GM18868 (cell line): ENCODE results near the gene ALOX5.
A peak's percentile ranks its signal among the peaks of the same experiment; 100 is the strongest.
"Not testable (repeated sequence)": the region's sequence is repeated elsewhere in the genome, so short reads cannot be mapped to it uniquely, and the experiment has no call there.

Source experiments
- ATAC-seq: cut with Tn5 transposase; IDR thresholded peaks from one replicate; pipeline ENCODE4 v1.9.1; 2021; ENCODE audit warnings: mild to moderate bottlenecking, moderate library complexity; ENCODE audit not compliant: unreplicated experiment

Gene ALOX5

DNA sequence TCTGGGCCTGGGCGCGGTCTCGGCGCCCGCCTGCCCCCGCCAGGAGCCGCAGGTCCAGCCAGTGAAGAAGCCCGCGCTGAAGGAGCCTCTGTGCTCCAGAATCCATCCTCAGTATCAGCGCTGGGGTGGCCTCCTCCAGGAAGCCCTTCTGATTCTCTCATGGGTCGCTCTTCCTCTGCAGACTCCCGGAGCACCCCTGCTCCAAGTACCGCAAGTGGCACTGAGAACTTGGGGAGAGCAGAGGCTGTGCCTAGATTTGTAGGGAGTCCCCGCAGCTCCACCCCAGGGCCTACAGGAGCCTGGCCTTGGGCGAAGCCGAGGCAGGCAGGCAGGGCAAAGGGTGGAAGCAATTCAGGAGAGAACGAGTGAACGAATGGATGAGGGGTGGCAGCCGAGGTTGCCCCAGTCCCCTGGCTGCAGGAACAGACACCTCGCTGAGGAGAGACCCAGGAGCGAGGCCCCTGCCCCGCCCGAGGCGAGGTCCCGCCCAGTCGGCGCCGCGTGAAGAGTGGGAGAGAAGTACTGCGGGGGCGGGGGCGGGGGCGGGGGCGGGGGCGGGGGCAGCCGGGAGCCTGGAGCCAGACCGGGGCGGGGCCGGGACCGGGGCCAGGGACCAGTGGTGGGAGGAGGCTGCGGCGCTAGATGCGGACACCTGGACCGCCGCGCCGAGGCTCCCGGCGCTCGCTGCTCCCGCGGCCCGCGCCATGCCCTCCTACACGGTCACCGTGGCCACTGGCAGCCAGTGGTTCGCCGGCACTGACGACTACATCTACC is at the start of gene ALOX5:
Gene ALOX5 (plus strand): TSS at position 641 of the 774 bp plus-strand sequence. CDS start 64 bp downstream, at position 705.
- ATAC-seq: peak; percentile 57

DNA sequence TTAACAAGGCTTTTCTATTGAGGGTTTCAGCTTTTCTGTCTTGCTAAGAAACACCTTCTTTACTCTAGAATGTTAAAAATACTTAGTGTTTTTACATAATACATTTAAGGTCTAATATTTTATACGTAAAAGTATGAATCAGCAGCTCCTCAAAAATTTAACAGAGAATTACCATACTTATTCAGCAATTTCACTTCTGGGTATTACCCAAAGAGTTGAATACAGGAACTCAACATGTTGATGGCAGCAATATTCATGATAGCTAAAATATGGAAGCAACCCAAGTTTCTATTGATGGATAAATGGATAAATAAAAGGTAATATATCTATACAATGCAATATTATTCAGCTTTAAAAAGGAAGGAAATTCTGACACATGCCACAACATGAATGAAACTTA is 48.9 kb upstream of the ALOX5 start:
- ATAC-seq: no peak

DNA sequence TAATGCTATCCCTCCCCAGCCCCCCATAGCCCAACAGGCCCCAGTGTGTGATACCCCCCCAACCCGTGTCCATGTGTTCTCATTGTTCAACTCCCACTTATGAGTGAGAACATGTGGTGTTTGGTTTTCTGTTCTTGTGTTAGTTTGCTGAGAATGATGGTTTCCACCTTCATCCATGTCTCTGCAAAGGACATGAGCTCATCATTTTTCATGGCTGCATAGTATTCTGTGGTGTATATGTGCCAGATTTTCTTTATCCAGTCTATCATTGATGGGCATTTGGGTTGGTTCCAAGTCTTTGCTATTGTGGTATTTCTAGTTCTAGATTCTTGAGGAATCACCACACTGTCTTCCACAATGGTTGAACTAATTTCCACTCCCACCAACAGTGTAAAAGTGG is 47.2 kb upstream of the ALOX5 start:
- ATAC-seq: not testable (repeated sequence)

DNA sequence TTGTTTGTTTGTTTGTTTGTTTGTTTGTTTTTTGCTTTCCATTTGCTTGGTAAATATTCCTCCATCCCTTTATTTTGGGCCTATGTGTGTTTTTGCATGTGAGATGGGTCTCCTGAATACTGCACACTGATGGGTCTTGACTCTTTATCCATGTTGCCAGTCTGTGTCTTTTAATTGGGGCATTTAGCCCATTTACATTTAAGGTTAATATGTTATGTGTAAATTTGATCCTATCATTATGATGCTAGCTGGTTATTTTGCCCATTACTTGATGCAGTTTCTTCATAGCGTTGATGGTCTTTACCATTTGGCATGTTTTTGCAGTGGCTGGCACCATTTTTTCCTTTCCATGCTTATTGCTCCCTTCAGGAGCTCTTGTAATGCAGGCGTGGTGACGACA is 42.2 kb upstream of the ALOX5 start:
- ATAC-seq: not testable (repeated sequence)

DNA sequence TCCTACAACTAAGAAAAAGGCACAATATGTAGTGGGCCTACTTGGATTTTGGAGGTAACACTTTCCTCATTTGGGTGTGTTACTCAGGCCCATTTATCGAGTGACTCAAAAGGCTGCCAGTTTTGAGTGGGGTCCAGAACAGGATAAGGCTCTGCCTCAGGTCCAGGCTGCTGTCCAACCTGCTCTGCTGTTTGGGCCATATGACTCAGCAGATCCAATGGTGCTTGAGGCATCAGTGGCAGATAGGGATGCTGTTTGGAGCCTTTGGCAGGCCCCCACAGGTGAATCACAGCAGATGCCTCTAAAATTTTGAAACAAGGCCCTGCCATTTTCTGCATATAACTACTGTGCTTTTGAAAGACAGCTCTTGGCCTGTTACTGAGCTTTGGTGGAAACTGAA is 34.1 kb upstream of the ALOX5 start:
- ATAC-seq: no peak

GRCh38 chr10:45340420-45340819 is 33.6 kb upstream of the ALOX5 start:
- ATAC-seq: not testable (repeated sequence)

- not testable (repeated sequence) for ATAC-seq
Measured at GRCh38 chr10:45346652-45347335, 27.2 kb upstream of the ALOX5 start.

- not testable (repeated sequence) for ATAC-seq
Measured at GRCh38 chr10:45347464-45347863, 26.6 kb upstream of the ALOX5 start.

DNA sequence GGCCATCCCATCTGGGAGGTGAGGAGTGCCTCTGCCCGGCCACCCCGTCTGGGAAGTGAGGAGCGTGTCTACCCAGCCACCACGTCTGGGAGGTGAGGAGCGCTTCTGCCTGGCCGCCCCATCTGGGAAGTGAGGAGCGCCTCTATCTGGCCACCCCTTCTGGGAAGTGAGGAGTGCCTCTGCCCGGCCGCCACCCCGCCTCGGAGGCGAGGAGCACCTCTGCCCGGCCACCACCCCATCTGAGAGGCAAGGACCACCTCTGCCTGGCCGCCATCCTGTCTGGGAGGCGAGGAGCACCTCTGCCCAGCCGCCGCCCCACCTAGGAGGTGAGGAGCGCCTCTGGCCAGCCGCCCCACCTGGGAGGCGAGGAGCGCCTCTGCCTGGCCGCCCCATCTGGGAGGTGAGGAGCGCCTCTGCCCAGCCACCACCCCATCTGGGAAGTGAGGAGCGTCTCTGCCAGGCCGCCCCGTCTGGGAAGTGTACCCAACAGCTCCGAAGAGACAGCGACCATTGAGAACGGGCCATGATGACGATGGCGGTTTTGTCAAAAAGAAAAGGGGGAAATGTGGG is 25.7 kb upstream of the ALOX5 start:
- not testable (repeated sequence) for ATAC-seq

DNA sequence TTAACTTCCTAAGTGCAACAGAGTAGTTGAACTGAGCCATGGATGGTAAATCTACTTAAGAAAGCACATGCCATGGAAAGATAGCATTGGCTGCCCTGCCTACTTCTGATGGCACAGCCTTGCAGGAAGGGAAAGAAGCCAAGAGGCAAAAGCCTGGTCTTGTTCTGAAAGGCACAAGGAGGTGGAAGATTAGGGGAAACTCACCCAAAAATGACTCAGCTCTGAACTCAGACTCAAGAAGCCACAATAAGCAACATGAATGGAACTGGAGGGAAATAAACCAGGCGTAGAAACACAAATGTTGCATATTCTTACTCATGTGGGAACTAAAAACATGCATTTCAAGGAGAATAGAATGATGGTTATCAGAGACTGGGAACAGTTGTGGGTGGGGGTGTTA is 20.8 kb upstream of the ALOX5 start:
- peak; percentile 76 for ATAC-seq

DNA sequence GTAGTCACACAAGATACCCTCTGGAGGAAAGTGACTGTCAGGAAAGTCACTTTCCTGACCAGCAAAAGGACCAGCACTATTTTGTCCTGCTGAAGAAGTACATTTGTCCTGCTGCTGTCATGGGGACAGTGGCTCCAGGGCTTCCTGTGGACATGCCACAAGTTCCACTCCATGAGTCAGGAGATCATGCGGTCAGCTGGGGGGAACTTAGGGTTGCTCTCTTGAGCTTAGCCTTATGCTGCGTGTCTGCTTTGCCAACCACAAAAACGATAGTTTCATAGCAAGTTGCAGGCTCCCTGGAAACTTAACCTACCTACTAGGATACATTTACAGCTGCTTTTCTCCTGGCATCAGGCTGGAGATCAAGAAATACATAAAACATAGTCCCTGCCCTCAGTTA is 19.8 kb upstream of the ALOX5 start:
- ATAC-seq: no peak

GRCh38 chr10:45355494-45355893 is 18.5 kb upstream of the ALOX5 start:
- ATAC-seq: no peak

- not testable (repeated sequence) for ATAC-seq
Measured at GRCh38 chr10:45358961-45359360, 15.1 kb upstream of the ALOX5 start.

GRCh38 chr10:45361983-45362799 is 11.8 kb upstream of the ALOX5 start:
- ATAC-seq: not testable (repeated sequence)

- not testable (repeated sequence) for ATAC-seq
Measured at GRCh38 chr10:45367643-45368042, 6.4 kb upstream of the ALOX5 start.

- no peak for ATAC-seq
Measured at GRCh38 chr10:45368181-45368580, 5.8 kb upstream of the ALOX5 start.

- ATAC-seq: no peak
Measured at GRCh38 chr10:45370202-45370955, 3.6 kb upstream of the ALOX5 start.

DNA sequence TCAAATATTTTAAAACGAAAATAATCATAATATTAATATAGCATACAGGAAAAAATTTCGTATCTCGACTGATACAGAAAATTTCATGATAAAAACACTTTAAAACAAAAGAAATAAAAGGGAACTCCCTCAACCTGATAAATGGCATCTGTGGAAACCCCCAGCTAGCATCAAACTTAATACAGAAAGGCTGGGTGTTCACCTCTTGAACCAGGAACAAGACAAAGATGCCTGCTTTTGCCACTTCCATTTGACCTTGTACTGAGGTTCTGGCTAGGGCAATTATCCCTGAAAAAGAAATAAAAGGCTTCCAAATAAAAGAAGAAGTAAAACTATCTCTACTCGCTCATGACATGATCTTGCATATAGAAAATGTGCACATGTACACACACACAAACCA is 2.5 kb upstream of the ALOX5 start:
- no peak for ATAC-seq

GRCh38 chr10:45372251-45372951 is 1.6 kb upstream of the ALOX5 start:
- no peak for ATAC-seq
